H9 (cell line): ENCODE data around the gene BROX. TPM values are rescaled to one million over a fixed set of nuclear protein-coding genes. Genes with fewer than 3 reads are reported as not detected.
A peak's percentile ranks its signal among the peaks of the same experiment; 100 is the strongest.

Experiments
- DNase-seq: peaks from one replicate; pipeline ENCODE4 v3.0.0-alpha.2; 2017
- H2AFZ ChIP-seq: one replicate; pipeline ENCODE4 v1.6.1; 2013; ENCODE audit warnings: mild to moderate bottlenecking, low read length, control low read depth, moderate library complexity
- H2AK5ac ChIP-seq: 2 replicates; pipeline ENCODE4 v1.6.1; 2013; ENCODE audit warnings: low read length, control low read depth, mixed read lengths; ENCODE audit not compliant: insufficient read length
- H2BK120ac ChIP-seq: one replicate; pipeline ENCODE4 v1.6.1; 2013; ENCODE audit warnings: low read depth, mild to moderate bottlenecking, low read length, control low read depth, inconsistent platforms; ENCODE audit not compliant: poor library complexity, severe bottlenecking
- H2BK12ac ChIP-seq: 2 replicates; pipeline ENCODE4 v1.6.1; 2013; ENCODE audit warnings: low read length, control low read depth, mixed read lengths, low read depth; ENCODE audit not compliant: insufficient read length
- H2BK15ac ChIP-seq: 2 replicates; pipeline ENCODE4 v1.6.1; 2013; ENCODE audit warnings: low read depth, low read length, control low read depth
- H2BK20ac ChIP-seq: one replicate; pipeline ENCODE4 v1.6.1; 2013; ENCODE audit warnings: low read depth, mild to moderate bottlenecking, low read length, control low read depth, inconsistent platforms; ENCODE audit not compliant: poor library complexity, severe bottlenecking
- H2BK5ac ChIP-seq: 2 replicates; pipeline ENCODE4 v1.6.1; 2013; ENCODE audit warnings: low read length, control low read depth, mixed read lengths; ENCODE audit not compliant: insufficient read length
- H3K14ac ChIP-seq: 2 replicates; pipeline ENCODE4 v1.6.1; 2013; ENCODE audit warnings: low read length, control low read depth; ENCODE audit not compliant: insufficient read depth
- H3K18ac ChIP-seq: 2 replicates; pipeline ENCODE4 v1.6.1; 2013; ENCODE audit warnings: low read depth, mild to moderate bottlenecking, mixed read lengths, low read length, control low read depth; ENCODE audit not compliant: insufficient read length
- H3K23ac ChIP-seq: 2 replicates; pipeline ENCODE4 v1.6.1; 2013; ENCODE audit warnings: low read length, control low read depth, mixed read lengths, low read depth; ENCODE audit not compliant: insufficient read length
- H3K23me2 ChIP-seq: 2 replicates; pipeline ENCODE4 v1.6.1; 2013; ENCODE audit warnings: low read depth, mild to moderate bottlenecking, mixed read lengths, low read length, control low read depth; ENCODE audit not compliant: insufficient read length, poor library complexity, severe bottlenecking
- H3K27ac ChIP-seq: 2 replicates; pipeline ENCODE4 v1.5.1; 2013; ENCODE audit warnings: low read length, control low read depth, mixed read lengths, low read depth; ENCODE audit not compliant: insufficient read length
- H3K27me3 ChIP-seq: 2 replicates; pipeline ENCODE4 v1.6.1; 2013; ENCODE audit warnings: low read length, control low read depth, inconsistent platforms; ENCODE audit not compliant: insufficient read depth
- H3K4ac ChIP-seq: 2 replicates; pipeline ENCODE4 v1.6.1; 2013; ENCODE audit warnings: low read depth, mild to moderate bottlenecking, control low read depth, inconsistent platforms, low read length, moderate library complexity
- H3K4me1 ChIP-seq: 2 replicates; pipeline ENCODE4 v1.6.1; 2013; ENCODE audit warnings: low read length, control low read depth, inconsistent platforms; ENCODE audit not compliant: insufficient read depth
- H3K4me2 ChIP-seq: 2 replicates; pipeline ENCODE4 v1.6.1; 2013; ENCODE audit warnings: low read length, control low read depth, mixed read lengths; ENCODE audit not compliant: insufficient read length, insufficient read depth
- H3K56ac ChIP-seq: 2 replicates; pipeline ENCODE4 v1.6.1; 2013; ENCODE audit warnings: low read depth, mild to moderate bottlenecking, mixed read lengths, low read length, control low read depth; ENCODE audit not compliant: insufficient read length
- H3K79me1 ChIP-seq: 2 replicates; pipeline ENCODE4 v1.6.1; 2013; ENCODE audit warnings: low read depth, mild to moderate bottlenecking, moderate library complexity, low read length, control low read depth, inconsistent platforms; ENCODE audit not compliant: insufficient read depth, poor library complexity, severe bottlenecking
- H3K79me2 ChIP-seq: 2 replicates; pipeline ENCODE4 v1.6.1; 2013; ENCODE audit warnings: low read length, control low read depth, inconsistent platforms; ENCODE audit not compliant: insufficient read depth
- H3K9ac ChIP-seq: 2 replicates; pipeline ENCODE4 v1.6.1; 2013; ENCODE audit warnings: low read length, control low read depth, mixed read lengths; ENCODE audit not compliant: insufficient read length; ENCODE audit errors: extremely low read depth
- H3K9me3 ChIP-seq: one replicate; pipeline ENCODE4 v1.6.1; 2013; ENCODE audit warnings: low read depth, low read length, inconsistent platforms; ENCODE audit not compliant: control insufficient read depth
- H3T11ph ChIP-seq: one replicate; pipeline ENCODE4 v1.6.1; 2013; ENCODE audit warnings: mild to moderate bottlenecking, low read length, control low read depth, inconsistent platforms
- H4K20me1 ChIP-seq: one replicate; pipeline ENCODE4 v1.6.1; 2013; ENCODE audit not compliant: control insufficient read depth, insufficient read length, insufficient read depth
- H4K5ac ChIP-seq: 2 replicates; pipeline ENCODE4 v1.6.1; 2013; ENCODE audit warnings: low read depth, mild to moderate bottlenecking, mixed read lengths, low read length, control low read depth; ENCODE audit not compliant: insufficient read length
- H4K8ac ChIP-seq: replicated peaks from 2 replicates; pipeline ENCODE4 v1.6.1; 2013; ENCODE audit warnings: low read length, control low read depth, mixed read lengths, low read depth; ENCODE audit not compliant: insufficient read length
- H4K91ac ChIP-seq: 2 replicates; pipeline ENCODE4 v1.6.1; 2013; ENCODE audit warnings: low read depth, mild to moderate bottlenecking, moderate library complexity, mixed read lengths, low read length, control low read depth; ENCODE audit not compliant: insufficient read length
- H3K27ac Mint-ChIP-seq, 3 experiments: 2 replicates in 2 of 3; 3 replicates in 1 of 3; pipeline ENCODE4 v1.8.0; 2020 to 2021; ENCODE audit warnings: mixed read lengths in 3 of 3, mild to moderate bottlenecking in 1 of 3, moderate library complexity in 1 of 3
- H3K27me3 Mint-ChIP-seq: 2 replicates; pipeline ENCODE4 v1.8.0; 2021; ENCODE audit warnings: low read depth, mild to moderate bottlenecking, moderate library complexity, mixed read lengths
- H3K36me3 Mint-ChIP-seq, 3 experiments: 2 replicates in 2 of 3; 3 replicates in 1 of 3; pipeline ENCODE4 v1.8.0; 2020 to 2021; ENCODE audit warnings: low read depth in 3 of 3, mixed read lengths in 3 of 3; ENCODE audit not compliant: insufficient read depth in 1 of 3
- H3K4me1 Mint-ChIP-seq, 2 experiments: 2 replicates each; pipeline ENCODE4 v1.8.0; 2020; ENCODE audit warnings: mixed read lengths in 2 of 2
- H3K4me3 Mint-ChIP-seq, 2 experiments: 2 replicates in 1 of 2; 3 replicates in 1 of 2; pipeline ENCODE4 v1.8.0; 2020 to 2021; ENCODE audit warnings: mild to moderate bottlenecking in 2 of 2, mixed read lengths in 2 of 2, moderate library complexity in 1 of 2
- H3K9me3 Mint-ChIP-seq, 2 experiments: 2 replicates in 1 of 2; 3 replicates in 1 of 2; pipeline ENCODE4 v1.8.0; 2020; ENCODE audit warnings: mild to moderate bottlenecking in 2 of 2, mixed read lengths in 2 of 2, moderate library complexity in 1 of 2
- WGBS: extraction: QIAGEN DNeasy Blood & Tissue Kit; methylation state at CpG from one replicate; pipeline ENCODE4 v1.1.7; 2013; ENCODE audit warnings: missing lambda C conversion rate, low lambda C conversion rate, mixed read lengths; ENCODE audit not compliant: insufficient read length; ENCODE audit errors: extremely low coverage; 5-methylcytosine and 5-hydroxymethylcytosine counted together
- total RNA-seq: library from RNA; stranded (reverse); gene quantifications from 2 replicates; pipeline ENCODE4 v1.2.1, GENCODE V29; 2021
- TF ChIP-seq, protein P1 (sequence below): fragments of 200-600 bp; sonication (generic); conservative IDR thresholded peaks from 3 replicates; pipeline ENCODE4 v1.8.0; 2021; ENCODE audit warnings: antibody characterized with exemption, mild to moderate bottlenecking

Gene BROX
- total RNA-seq, 1 experiment from 2014 or later = 27.8 TPM

DNA sequence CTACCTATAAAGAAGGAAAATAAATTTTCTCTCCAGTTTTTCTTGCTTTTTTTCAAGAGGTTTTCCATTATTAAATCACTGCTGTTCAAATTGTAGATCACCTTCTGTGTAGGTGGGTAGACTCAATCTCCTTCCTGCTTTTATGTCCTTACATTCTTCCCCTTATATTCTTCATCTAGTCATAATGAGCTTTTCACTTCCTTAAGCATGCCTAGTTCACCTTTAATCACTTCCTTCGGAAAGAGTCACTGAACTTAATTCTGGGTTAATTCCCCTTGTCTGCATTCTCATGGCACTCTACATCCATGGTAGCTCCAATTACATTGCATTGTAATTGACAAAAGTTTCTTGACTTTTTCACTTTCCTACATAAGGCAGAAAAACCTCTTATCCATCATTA, 18.5 kb downstream of the BROX start:
- Histone ChIP-seq H3K4me1 (no peaks in the 10 kb centered on the region), H2BK20ac (no peak overlapping the region), H2BK120ac (no peak overlapping the region), H2AK5ac (no peak overlapping the region), H3K4ac (no peak overlapping the region), H2BK15ac (no peak overlapping the region), H3T11ph (no peak overlapping the region), H4K5ac (no peak overlapping the region), H3K23me2 (no peaks in the 10 kb centered on the region), H3K27ac (no peak overlapping the region), H3K4me2 (no peak overlapping the region), H2BK12ac (no peak overlapping the region), H3K56ac (no peak overlapping the region), H3K9me3 (no peaks in the 10 kb centered on the region), H4K8ac (no peak overlapping the region), H3K79me2 (no peaks in the 10 kb centered on the region), H3K14ac (no peak overlapping the region), H3K79me1 (no peaks in the 10 kb centered on the region), H3K27me3 (no peaks in the 10 kb centered on the region), H3K9ac (no peak overlapping the region), H3K18ac (no peak overlapping the region), H2BK5ac (no peak overlapping the region), H4K20me1 (no peaks in the 10 kb centered on the region), H3K23ac (no peak overlapping the region), H4K91ac (no peak overlapping the region), H2AFZ (no peak overlapping the region)
- DNase-seq = no peak
- H3K27ac Mint-ChIP-seq = peak overlapping the region in 1 of 3 experiments; percentile 26; a peak in 1 of 7 replicates
- no peak overlapping the region for H3K4me3 Mint-ChIP-seq
- TF ChIP-seq, protein P1, sequence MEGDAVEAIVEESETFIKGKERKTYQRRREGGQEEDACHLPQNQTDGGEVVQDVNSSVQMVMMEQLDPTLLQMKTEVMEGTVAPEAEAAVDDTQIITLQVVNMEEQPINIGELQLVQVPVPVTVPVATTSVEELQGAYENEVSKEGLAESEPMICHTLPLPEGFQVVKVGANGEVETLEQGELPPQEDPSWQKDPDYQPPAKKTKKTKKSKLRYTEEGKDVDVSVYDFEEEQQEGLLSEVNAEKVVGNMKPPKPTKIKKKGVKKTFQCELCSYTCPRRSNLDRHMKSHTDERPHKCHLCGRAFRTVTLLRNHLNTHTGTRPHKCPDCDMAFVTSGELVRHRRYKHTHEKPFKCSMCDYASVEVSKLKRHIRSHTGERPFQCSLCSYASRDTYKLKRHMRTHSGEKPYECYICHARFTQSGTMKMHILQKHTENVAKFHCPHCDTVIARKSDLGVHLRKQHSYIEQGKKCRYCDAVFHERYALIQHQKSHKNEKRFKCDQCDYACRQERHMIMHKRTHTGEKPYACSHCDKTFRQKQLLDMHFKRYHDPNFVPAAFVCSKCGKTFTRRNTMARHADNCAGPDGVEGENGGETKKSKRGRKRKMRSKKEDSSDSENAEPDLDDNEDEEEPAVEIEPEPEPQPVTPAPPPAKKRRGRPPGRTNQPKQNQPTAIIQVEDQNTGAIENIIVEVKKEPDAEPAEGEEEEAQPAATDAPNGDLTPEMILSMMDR = no peak
- H3K4me1 Mint-ChIP-seq = peaks cover 2 to 3% of the 10 kb centered on the region in 2 experiments
- H3K27me3 Mint-ChIP-seq = no peaks in the 10 kb centered on the region
- H3K36me3 Mint-ChIP-seq = peaks cover 11 to 56% (median 55%) of the 10 kb centered on the region in 3 experiments; a peak in 6 of 7 replicates
- WGBS = no CpG with 5 or more reads among the region's 1 CpG
- H3K9me3 Mint-ChIP-seq = no peaks in the 10 kb centered on the region
